RWPE2 (cell line): ENCODE results near the gene GSPT1.
A peak's percentile ranks its signal among the peaks of the same experiment; 100 is the strongest.

Source experiments
- ATAC-seq: fragments of 200-7000 bp; cut with Tn5 transposase; 3 replicates; pipeline ENCODE4 v1.9.1; 2021; ENCODE audit warnings: low read depth
- DNase-seq: peaks from one replicate; pipeline ENCODE4 v3.0.0-alpha.2; 2020; ENCODE audit warnings: low spot score
- H3K27ac ChIP-seq: fragments of 450-650 bp; 2 replicates; pipeline ENCODE4 v1.5.1; 2017; ENCODE audit warnings: mild to moderate bottlenecking; ENCODE audit not compliant: poor library complexity, severe bottlenecking
- H3K27me3 ChIP-seq: fragments of 250-450 bp; sonication (Bioruptor Pico); 2 replicates; pipeline ENCODE4 v1.5.1; 2021; ENCODE audit warnings: mild to moderate bottlenecking, moderate library complexity; ENCODE audit not compliant: insufficient read depth, poor library complexity, severe bottlenecking
- H3K36me3 ChIP-seq: fragments of 250-450 bp; sonication (Bioruptor Pico); 2 replicates; pipeline ENCODE4 v1.5.1; 2020; ENCODE audit warnings: low read depth, mild to moderate bottlenecking, moderate library complexity
- H3K4me1 ChIP-seq: fragments of 250-450 bp; sonication (Bioruptor Pico); 2 replicates; pipeline ENCODE4 v1.5.1; 2021; ENCODE audit warnings: mild to moderate bottlenecking, moderate library complexity; ENCODE audit not compliant: insufficient read depth, poor library complexity, severe bottlenecking
- H3K4me3 ChIP-seq: fragments of 250-450 bp; sonication (Bioruptor Pico); 2 replicates; pipeline ENCODE4 v1.5.1; 2021; ENCODE audit warnings: mild to moderate bottlenecking, moderate library complexity; ENCODE audit not compliant: severe bottlenecking
- H3K9me3 ChIP-seq: fragments of 250-450 bp; sonication (Bioruptor Pico); 2 replicates; pipeline ENCODE4 v1.5.1; 2021; ENCODE audit warnings: mild to moderate bottlenecking, moderate library complexity; ENCODE audit not compliant: severe bottlenecking
- TF ChIP-seq, protein P1 (sequence below): fragments of 450-650 bp; IDR thresholded peaks from one replicate; pipeline ENCODE4 v1.5.1; 2017; ENCODE audit warnings: mild to moderate bottlenecking, moderate library complexity; ENCODE audit not compliant: poor library complexity, severe bottlenecking

Gene GSPT1

DNA sequence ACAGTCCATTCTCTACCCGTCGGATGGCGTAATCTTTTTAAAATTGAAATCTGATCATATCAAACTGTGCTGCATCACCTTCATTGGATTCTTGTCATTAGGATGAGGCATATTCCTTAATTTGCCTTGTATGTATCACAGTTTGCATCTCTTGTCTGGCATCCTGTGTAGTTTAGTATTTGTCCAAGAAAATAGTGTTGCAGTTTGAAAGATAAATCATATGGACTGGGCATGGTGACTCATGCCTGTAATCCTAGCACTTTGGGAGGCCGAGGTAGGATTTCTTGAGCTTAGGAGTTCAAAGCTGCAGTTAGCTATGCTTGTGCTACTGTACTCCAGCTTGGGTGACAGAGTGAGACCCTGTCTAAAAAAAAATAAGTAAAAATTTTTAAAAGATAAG is 58.6 kb downstream of the GSPT1 start:
- TF ChIP-seq, protein P1, sequence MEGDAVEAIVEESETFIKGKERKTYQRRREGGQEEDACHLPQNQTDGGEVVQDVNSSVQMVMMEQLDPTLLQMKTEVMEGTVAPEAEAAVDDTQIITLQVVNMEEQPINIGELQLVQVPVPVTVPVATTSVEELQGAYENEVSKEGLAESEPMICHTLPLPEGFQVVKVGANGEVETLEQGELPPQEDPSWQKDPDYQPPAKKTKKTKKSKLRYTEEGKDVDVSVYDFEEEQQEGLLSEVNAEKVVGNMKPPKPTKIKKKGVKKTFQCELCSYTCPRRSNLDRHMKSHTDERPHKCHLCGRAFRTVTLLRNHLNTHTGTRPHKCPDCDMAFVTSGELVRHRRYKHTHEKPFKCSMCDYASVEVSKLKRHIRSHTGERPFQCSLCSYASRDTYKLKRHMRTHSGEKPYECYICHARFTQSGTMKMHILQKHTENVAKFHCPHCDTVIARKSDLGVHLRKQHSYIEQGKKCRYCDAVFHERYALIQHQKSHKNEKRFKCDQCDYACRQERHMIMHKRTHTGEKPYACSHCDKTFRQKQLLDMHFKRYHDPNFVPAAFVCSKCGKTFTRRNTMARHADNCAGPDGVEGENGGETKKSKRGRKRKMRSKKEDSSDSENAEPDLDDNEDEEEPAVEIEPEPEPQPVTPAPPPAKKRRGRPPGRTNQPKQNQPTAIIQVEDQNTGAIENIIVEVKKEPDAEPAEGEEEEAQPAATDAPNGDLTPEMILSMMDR: no peak
- H3K27ac ChIP-seq: no peak overlapping the region
- no peaks in the 10 kb centered on the region for H3K27me3 ChIP-seq
- peaks cover 9% of the 10 kb centered on the region for H3K4me1 ChIP-seq
- DNase-seq (no peak), ATAC-seq (no peak)
- no peaks in the 10 kb centered on the region for H3K9me3 ChIP-seq
- H3K4me3 ChIP-seq: no peak overlapping the region
- H3K36me3 ChIP-seq: peaks cover 4% of the 10 kb centered on the region; the same call in 1 of the 2 replicates

DNA sequence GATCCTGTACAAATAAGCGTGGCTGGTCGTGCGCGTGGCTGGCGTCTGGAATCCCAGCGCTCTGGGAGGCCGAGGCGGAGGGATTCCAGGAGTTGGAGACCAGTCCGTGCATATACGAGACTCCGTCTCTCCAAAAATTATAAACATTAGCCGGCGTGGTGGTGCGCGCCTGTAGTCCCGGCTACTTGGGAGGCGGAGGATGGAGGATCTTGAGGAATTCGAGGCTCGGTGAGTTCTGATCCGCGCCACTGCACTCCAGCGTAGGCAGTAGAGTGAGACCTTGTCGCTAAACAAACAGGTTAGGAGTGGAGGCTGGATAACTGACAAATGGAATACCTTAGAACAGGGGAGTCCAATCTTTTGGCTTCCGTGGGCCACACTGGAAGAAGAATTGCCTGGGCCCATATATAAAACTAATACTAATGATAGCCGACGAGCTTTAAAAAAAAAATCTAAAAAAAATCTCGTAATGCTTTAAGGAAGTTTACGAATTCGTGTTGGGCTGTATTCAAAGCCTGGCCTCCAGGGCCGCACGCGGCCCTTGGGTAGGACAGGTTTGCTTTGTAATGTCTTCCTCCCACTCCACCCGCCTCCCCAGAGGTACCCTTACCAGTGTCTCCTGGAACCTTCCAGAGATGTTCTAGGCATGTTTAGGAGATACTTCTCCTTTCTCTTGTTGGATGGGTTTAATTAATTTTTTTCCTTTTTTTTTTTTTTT is 63.5 kb downstream of the GSPT1 start:
- peak overlapping the region; percentile 65 for H3K4me3 ChIP-seq
- H3K9me3 ChIP-seq: no peaks in the 10 kb centered on the region
- TF ChIP-seq, protein P1: no peak
- H3K4me1 ChIP-seq: peaks cover 19% of the 10 kb centered on the region
- DNase-seq (no peak), ATAC-seq (no peak)
- H3K36me3 ChIP-seq: peaks cover 37% of the 10 kb centered on the region
- H3K27me3 ChIP-seq: no peaks in the 10 kb centered on the region
- peak overlapping the region; percentile 48 for H3K27ac ChIP-seq

DNA sequence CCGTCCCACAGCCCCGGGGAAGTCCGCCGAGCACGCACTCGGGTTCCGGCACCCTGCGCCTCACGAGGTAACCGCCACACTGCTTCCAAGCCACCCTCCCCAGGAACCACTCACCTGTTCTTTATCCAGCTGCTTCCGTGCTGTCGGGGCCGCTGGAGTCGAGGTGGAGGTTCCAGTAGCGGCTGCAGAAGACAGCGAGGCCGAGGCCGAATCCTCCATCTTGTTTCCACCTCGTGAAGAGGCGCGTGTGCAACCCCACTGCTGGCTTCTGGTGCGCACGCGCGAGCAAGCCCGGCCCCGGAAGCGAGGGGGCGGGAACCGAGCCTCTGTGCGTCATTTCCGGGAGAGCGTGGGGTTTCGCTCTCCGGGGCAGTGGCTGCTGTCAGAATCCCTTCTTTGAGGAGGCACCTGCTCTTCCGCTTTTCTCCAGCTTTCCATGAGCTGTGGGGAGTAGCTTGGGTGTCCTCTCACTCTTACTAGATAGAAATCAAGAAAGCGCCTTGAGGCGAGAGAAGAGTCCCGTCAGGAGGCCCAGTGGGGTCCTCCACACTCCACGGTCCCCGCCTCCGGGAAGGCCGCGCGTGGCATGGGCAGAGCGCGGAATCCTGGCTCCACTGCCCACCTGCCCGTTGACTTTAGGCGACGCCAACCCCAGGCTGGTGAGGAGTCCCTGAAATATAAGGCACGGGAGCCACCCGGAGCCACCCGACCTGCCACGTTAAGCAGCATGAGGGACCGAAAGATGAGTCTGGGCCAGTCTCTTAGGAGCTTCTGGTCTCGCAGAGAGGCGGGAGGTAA is 64.3 kb downstream of the GSPT1 start, which contains the start of gene RSL1D1:
Gene RSL1D1 (minus strand): TSS at position 249 of the 798 bp plus-strand sequence. CDS start 30 bp downstream, at position 219.
- H3K36me3 ChIP-seq: peaks cover 44% of the 10 kb centered on the region
- H3K4me1 ChIP-seq: peaks cover 17% of the 10 kb centered on the region
- ATAC-seq (peak; percentile 82), DNase-seq (peak; percentile 81)
- no peaks in the 10 kb centered on the region for H3K9me3 ChIP-seq
- H3K4me3 ChIP-seq: peak within 1 kb of the TSS; percentile 65
- peak within 1 kb of the TSS; percentile 48 for H3K27ac ChIP-seq
- H3K27me3 ChIP-seq: no peaks in the 10 kb centered on the region
- TF ChIP-seq, protein P1: no peak

DNA sequence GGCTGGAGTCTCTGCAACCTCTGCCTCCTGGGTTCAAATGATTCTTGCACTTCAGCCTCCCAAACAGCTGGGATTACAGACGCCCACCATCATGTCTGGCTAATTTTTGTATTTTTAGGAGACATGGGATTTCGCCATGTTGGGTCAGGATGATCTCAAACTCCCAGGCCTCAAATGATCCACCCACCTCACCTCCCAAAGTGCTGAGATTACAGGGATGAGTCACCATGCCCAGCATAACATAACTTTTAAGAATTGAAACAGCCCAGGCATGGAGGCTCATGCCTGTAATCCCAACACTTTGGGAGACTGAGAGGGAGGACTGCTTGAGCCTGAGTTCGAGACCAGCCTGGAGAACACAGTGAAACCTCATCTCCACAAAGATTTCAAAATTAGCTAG is 66.9 kb downstream of the GSPT1 start:
- Histone ChIP-seq H3K27me3 (no peaks in the 10 kb centered on the region), H3K4me3 (no peak overlapping the region), H3K9me3 (no peaks in the 10 kb centered on the region), H3K36me3 (peaks cover 67% of the 10 kb centered on the region), H3K4me1 (peaks cover 14% of the 10 kb centered on the region), H3K27ac (no peak overlapping the region)
- DNase-seq (no peak), ATAC-seq (no peak)
- TF ChIP-seq, protein P1: no peak
